NCI-H2081 (cell line): ENCODE data around the gene GSTK1.
A peak's percentile ranks its signal among the peaks of the same experiment; 100 is the strongest.
"Not testable (repeated sequence)": the region's sequence is repeated elsewhere in the genome, so short reads cannot be mapped to it uniquely, and the experiment has no call there.

Experiments used
- DNase-seq, 2 experiments: peaks; one replicate each; lab custom pipeline; 2025; lab: John Stamatoyannopoulos, UW

The GSTK1 gene

DNA sequence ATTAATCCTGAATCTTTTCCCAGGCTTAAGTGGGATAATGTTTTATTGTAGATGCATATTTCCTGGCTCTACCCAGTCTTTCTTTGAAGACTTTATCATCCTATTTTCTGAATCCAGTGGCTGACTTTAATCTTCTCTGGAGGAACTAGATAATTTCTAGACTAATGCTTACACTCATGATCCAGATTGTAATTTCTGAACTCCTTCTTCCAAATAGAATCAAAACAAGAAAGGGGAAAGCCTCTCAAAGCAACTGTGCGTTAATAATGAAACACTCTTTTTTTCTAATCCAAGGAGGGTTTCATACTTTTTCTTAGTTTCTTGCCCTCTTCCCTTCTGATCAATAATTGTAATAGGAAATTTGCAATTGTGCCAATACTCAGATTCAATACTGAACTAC lies 8.0 kb downstream of the GSTK1 start:
- DNase-seq: no peak

DNA sequence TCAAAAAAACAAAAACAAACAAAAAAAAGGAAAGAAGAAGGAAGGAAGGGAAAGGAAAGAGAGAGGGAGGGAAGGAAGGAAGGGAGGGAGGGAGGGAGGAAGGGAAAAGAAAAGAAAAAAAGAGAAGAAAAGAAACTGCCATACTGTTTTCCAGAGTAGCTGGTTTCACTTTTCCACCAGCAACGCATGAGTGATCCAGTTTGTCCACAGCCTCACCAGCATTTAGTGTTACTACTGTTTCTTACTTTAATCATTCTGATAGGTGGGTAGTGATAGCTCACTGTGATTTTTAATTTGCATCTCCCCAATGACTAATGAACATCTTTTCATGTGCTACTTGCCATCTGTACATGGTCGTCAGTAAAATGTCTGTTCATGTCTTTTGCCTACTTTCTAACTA lies 9.6 kb downstream of the GSTK1 start:
- DNase-seq: no peak

DNA sequence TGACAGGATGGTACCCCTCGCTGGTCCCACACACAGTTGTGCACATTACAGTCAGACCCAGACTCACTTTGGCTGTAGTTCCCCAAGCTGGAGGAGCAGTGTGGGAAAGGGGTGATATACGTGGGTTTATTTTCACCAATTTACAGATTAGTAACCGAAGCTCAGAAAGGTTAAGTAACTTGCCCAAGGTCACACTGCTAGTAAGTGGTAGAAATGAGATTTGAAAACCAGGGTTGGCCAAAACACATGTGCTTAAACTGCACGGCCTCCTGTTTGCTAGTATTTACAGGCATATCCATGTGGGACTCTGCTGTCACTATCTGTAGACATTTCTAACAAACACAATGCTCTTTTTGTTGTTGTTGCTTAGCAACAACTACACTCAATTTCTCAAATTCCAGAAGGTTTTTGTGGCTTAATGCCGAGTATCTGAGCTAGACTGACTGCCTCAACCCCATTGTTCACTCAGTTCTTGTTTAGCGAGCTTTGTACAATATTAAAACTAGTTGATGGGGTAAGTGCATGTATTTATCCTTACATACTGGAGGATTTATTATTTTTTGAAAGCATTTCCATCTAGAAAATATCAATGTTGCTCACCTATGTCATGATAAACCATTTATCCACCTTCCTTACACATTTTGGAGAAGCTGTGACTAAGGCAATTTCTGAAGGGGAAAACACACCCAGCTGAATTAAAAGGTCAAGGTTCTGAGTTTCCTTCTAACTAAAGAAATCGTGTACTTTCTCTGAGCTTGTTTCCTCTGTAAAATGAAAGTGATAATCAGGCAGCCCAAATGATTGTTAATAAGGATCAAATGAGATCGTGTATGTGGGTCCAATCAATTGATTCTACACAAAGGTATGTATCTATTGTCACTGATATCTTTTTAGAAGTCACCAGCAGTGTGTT lies 16.2 kb downstream of the GSTK1 start:
- DNase-seq: peak in 1 of 2 experiments; percentile 10

DNA sequence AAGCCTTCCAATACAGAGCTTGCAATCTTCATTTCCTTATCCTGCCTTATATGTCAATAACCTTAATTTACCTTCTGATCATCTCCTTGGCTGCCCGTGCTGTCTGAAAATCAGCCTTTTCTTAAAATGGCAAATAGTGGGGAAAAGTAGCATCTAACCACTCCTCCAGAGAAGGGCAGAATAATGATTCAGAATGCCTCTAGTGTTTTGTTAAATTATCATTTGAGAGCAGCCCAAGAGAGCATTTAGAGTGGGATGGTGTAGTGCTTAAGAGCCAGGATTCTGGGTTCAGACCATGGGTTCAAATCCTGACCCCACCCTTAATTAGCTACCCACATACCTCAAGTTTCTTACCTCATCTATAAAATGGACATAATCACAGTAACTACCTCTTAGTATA lies 16.9 kb downstream of the GSTK1 start:
- DNase-seq: no peak

DNA sequence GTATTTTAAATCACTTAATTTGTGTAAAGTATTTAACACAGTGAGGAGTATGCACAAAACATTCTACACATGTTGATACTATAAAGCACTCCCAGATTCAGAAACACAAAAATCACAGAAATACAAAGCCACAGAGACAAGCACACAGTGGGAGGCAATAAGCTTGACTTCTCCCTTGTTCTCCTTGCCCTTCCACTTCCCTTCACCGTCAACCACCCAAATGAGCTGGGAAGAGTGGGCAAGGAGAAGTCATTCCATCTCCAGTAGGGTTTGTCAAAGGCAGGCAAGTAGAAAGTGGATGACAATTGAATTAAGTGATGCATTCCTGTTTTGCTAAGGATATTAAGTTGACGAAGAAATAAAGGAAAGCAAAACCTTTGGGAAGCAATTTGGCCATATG lies 17.3 kb downstream of the GSTK1 start:
- no peak for DNase-seq

DNA sequence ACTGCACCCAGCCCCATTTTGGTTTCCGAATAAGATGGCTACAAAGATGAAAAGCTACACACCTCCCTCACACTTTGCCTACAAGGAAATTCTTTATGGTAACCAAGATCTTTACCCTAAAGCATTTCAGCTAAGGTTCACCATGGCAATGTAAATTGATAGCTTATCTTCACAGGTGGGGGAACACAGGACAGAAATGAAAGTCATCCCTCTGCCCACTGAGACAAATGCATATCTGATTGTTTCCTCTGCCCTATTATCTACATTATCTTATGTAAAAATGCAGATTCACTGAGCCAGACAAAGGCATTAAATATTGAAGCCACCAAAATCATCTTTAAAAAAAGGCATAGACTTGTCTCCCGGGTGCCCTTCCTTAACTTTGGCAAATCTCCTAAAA lies 18.3 kb downstream of the GSTK1 start:
- DNase-seq: no peak

DNA sequence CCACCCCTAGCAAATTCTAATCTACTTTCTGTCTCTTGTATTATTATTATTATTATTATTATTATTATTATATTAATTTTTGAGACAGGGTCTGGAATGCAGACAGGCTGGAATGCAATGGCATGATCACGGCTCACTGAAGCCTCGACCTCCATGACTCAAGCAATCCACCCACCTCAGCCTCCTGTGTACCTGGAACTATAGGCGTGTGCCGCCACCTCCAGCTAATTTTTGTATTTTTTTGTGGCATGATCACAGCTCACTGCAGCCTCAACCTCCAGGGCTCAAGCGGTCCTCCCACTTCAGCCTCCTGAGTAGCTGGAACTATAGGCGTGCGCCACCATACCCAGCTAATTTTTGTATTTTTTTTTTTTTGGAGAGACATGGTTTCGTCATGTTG lies 18.9 kb downstream of the GSTK1 start:
- no peak for DNase-seq

DNA sequence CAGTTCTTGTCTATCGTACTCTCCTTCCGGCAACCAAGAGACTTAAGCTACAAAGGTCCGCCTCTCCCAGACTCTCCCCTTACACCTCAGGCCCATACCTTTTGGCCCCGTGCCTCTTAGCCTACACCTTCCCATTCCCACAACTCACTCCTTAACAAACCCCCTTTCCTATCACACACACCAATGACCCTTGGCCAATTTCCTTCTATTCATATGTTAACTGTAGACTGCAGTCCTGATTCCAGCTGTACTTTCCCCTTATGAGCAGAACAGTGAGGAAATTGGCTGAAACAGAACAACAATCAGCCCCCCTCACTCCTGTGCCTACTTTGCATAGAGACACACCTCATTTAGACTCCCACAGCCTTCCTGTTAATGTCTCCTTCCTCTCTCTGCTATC lies 20.1 kb downstream of the GSTK1 start:
- no peak for DNase-seq

DNA sequence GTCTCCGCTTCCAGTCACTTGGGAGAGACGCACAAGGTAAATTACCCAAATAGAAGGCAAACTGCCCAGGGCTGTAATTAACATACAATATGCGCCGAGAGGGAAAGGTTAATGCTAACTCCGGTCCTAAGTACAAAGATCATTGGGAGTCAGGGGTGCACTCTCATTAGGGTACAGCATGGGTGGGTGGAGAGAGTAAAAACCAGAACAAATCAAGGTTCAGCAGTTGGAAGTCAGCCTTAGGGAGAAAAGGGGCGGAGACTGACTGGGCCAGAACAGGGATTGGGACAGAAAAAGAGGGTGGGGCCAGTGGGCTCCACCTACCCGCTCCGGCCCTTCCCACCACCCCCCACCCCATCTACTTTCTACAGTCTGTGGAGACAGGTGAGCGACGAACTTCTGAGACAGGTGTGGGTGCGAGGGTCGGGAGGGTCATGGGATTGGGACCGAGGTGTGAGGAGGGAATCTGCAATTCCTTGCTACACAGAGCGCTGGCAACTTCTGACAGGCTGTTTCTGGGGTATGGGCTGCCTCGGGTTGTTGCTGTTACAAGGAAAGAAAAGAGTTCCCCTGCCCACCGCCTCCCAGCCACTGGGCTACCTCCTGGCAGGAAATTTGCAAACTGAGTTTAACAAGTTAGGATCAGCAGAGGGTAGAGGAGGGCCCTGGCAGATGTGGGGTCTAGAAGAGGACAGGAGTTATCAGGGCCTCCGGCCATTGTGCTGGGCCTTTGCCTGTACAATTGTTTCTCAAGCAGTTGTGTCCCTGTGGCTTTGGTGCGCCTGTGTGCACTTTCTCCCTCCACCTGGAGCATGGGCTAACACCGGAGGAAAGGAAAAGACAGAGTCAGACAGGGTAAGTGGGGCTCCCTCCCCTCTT lies 21.6 kb downstream of the GSTK1 start, which contains the start of gene TMEM139:
Gene TMEM139 (plus strand): TSS at position 368 of the 879 bp plus-strand sequence. CDS start 1,000 bp downstream, outside the sequence.
- no peak for DNase-seq

DNA sequence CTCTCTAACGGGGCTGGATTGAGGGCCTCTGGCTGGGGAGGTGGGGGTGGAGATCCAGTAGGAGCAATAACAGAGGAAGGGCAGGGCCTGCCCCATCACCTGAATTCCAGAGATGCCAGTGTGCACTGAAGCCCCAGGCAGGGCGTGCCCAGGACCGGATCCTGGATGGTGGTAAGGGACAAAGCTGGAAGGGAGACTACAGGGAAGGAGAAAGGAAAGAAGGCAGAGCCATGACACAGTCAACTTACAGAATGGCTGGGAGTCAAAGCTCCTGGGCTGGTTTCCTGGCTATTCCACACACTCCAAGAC lies 22.2 kb downstream of the GSTK1 start:
- no peak for DNase-seq

DNA sequence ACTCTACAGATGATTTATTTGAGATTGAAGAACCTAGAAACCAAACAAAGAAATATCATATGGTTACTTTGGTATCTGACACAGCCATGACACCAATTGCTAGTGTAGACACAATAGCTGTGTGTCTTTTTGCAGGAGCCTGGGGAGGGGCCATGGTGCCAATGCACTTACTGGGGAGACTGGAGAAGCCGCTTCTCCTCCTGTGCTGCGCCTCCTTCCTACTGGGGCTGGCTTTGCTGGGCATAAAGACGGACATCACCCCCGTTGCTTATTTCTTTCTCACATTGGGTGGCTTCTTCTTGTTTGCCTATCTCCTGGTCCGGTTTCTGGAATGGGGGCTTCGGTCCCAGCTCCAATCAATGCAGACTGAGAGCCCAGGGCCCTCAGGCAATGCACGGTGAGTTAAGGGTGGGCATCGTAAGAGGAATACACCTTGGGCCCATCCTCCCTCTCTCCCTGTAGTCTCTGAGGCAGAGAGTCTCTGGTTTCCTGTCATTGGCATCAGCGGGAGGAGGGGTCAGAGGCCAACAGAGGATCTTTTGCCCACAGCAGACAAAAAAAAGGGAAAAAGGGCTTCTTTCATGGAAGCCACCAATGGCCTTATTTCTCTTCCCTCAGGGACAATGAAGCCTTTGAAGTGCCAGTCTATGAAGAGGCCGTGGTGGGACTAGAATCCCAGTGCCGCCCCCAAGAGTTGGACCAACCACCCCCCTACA lies 22.7 kb downstream of the GSTK1 start:
- DNase-seq: no peak

DNA sequence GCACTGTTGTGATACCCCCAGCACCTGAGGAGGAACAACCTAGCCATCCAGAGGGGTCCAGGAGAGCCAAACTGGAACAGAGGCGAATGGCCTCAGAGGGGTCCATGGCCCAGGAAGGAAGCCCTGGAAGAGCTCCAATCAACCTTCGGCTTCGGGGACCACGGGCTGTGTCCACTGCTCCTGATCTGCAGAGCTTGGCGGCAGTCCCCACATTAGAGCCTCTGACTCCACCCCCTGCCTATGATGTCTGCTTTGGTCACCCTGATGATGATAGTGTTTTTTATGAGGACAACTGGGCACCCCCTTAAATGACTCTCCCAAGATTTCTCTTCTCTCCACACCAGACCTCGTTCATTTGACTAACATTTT lies 23.3 kb downstream of the GSTK1 start:
- DNase-seq: no peak

DNA sequence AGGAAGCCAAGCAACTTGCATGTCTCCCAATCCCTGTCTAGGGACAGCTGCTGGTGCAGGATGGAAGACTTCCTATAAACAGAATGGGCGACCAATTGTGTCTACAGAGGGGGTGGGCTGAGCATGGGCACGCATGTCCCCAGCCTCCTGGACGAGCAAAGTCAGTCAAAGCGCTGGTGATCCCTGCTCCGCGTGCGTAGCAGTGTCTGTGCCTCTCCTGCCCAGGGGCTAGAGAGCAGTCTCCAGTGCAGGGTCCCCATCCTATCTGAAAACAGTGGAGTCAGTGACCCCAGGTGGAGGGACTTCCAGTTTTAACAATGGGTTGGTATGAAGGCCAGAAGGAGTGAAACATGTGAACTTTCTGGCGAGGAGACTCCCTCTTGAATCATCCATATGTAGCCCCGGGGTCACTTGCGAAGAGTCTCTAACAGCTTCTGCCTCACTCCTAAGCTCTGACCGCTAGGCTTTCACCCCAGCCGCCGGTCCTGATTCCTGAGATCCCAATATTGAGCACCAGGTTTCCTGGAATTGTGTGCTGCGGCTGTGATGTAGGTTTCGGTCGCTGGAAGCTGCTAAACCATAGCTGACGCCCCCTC lies 24.2 kb downstream of the GSTK1 start:
- DNase-seq: no peak

DNA sequence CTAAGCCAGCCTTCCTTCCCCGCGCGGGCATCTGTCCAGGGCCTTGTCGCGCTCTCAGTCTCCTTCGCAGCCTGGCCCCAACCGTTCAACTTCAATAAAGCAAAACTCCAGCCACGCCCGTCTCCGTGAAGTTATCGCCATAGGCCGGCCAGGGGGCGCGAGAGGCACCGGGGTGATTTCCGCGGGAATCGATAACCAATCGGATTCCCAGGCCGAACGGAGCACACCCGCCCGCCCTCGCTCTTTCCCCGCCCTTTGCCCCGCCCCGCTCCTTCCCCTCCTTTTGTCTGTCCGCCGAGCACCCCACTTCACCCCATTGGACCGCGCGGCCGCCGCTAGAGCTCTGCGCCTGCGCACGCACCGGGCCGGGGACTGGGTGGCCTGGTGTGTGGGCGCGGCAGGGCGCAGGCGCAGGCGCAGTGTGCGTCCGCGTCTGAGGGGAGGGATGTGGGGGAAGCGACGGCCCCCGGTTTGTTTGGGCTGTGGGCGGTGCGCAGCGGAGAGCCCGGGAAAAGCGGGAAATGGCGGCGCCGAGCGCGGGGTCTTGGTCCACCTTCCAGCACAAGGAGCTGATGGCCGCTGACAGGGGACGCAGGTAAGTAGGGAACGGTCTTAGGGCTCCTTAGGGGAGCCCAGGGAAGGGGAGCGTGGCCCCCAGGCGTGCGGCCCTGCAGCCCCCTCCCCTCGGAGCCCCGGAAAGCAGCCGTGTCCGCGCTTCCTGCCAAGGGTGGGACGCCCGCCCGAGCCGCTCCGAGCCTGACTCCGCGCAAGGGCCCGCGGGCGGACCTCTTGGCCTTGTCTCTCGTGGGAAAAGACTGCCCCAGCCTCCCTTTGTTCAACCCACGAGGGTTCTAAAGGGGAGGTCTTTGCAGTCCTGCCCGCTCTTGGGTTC lies 24.9 kb downstream of the GSTK1 start, which contains the start of gene CASP2:
Gene CASP2 (plus strand): TSS at position 417 of the 892 bp plus-strand sequence. CDS start 105 bp downstream, at position 522.
- peak; percentile 97 for DNase-seq

DNA sequence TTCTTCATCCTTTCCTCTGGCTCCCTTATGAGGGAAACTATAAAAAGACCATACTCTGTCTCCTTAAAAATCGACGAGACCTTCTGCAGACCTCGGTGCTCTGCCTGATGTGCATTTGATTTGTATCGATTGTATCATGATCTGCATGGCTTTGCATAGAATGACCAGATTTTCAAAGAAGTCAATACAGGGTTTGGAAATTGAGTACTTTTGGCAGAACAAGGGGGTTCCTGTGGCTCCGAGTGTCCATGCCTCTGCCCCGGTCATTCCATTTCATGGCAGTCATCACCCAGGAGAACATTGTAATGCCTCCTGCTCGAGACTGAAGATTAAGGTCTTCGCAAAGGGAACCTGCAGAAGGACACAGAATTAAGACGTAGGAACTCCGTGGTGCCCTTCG lies 25.6 kb downstream of the GSTK1 start:
- no peak for DNase-seq

DNA sequence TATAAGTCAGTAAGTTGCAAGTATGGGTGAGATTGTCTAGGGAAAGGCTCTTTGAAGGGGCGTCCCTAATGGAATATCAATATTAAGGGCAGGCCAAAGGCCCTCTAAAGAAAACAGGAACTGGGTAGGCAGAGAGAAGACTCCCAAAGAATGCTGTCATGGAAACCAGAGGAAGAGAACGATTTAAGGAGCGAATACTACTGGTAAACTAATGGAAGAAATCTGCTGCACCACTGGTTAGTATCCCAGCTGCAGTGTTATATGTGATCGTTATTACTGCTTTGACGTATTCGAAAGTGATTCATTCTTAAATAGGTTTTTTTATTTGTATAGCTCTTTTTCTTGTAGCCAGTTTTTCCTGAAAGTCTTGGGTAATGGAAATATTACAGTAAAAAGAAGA lies 26.2 kb downstream of the GSTK1 start:
- no peak for DNase-seq

DNA sequence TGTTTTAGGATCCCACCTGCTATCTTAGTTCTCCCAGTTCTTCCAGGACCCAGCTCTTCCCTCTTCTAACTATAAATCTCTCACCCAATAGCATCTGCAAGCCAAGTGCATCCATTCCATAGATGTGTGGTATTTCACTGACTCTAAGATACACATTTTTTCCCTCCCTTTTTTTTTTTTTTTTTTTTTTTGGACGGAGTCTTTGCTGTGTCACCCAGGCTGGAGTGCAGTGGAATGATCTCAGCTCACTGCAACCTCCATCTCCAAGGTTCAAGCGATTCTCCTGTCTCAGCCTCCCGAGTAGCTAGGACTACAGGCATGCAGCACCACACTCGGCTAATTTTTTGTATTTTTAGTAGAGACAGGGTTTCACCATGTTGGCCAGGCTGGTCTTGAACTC lies 26.6 kb downstream of the GSTK1 start:
- not testable (repeated sequence) for DNase-seq

DNA sequence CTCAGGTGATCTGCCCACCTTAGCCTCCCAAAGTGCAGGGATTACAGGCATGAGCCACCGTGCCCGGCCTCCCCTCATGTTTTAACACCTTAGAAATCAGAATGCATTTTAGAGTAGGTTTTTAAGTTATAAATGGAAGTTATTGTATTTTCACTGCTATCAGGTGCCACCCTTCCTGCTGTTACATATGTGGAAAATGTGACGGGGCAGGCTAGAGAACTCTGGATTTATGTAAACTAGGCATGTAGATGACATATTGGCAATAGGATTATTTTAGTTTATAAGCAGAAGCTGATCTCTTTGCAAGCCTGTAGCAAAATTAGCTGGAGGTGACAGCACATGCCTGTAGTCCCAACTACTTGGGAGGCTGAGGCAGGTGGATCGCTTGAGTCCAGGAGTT lies 27.1 kb downstream of the GSTK1 start:
- no peak for DNase-seq

DNA sequence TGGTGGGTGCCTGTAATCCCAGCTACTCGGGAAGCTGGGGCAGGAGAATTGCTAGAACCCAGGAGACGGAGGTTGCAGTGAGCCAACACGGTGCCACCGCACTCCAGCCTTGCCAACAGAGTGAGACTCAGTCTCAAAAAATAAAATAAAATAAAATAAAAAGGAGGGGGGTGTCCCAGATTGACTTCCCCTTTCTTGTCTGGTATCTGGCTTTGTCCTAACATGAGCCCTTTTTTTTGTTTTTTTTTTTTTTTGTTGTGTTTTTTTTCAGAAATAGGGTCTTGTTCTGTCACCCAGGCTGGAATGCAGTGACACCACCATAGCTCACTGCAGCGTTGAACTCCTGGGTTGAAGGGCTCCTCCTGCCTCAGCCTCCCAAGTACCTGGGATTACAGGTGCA lies 29.6 kb downstream of the GSTK1 start:
- no peak for DNase-seq

DNA sequence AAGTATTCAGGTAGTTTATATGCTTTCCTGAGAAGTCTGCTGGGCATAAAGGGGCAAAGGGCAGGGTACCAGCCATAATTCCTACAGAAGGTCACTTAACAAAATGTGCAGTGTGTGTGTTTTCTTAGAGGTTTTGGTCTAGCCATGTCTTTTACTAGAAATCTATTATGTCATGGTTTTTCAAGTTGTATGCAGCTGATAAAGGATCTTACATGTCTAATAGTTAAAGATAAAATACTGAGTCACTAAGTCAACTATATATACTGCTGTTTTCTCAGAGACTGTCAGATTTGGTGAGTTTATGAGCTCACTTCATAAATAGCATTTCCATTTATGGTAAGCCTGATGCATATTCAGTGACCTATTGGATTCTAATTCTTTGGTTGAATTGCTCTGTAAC lies 32.6 kb downstream of the GSTK1 start:
- DNase-seq: no peak

DNA sequence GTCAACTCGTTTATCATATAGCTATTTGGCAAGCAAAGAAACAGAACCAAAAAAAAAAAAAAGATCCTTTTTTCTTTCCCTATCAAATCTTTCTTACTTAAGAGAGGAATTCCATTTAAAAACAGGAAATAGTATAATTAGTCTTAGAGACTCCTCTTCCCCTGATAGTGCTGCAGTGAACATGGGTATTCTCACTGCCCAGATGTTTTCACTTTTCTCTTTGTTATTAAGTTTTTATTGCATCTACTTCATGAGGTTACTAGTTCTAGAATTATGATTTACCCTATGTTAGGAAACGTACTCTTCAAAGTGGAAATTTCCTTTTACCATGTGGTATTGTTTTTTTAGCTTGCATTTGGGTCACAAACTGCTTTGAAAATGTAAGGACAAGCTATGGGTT lies 33.4 kb downstream of the GSTK1 start:
- no peak for DNase-seq
